ENCODE data around the gene PHKG1. TPM values are rescaled to one million over a fixed set of nuclear protein-coding genes. Genes with fewer than 3 reads are reported as not detected.
"Not testable (repeated sequence)": the region's sequence is repeated elsewhere in the genome, so short reads cannot be mapped to it uniquely, and the experiment has no call there.

Gene PHKG1
- total RNA-seq, 3 donors from 2014 or later, result 1.4 to 1.9 (median 1.8) TPM

GRCh38 chr7:56099653-56100052, 6.9 kb upstream of the PHKG1 start:
- no peaks in the 10 kb centered on the region for H3K27me3 Mint-ChIP-seq (ENCODE audit: low read depth)
- no peak overlapping the region for H3K4me3 Mint-ChIP-seq
- H3K9me3 Mint-ChIP-seq, result no peaks in the 10 kb centered on the region
- H3K4me1 Mint-ChIP-seq (ENCODE audit: low read depth), result peaks cover 8% of the 10 kb centered on the region
- ATAC-seq (no peak), DNase-seq (no peak)
- peaks cover 30% of the 10 kb centered on the region for H3K36me3 Mint-ChIP-seq (ENCODE audit: insufficient read depth)

GRCh38 chr7:56098187-56099008, 5.6 kb upstream of the PHKG1 start:
- H3K36me3 Mint-ChIP-seq (ENCODE audit: insufficient read depth), result peaks cover 25% of the 10 kb centered on the region
- not testable (repeated sequence) for H3K27me3 Mint-ChIP-seq (ENCODE audit: low read depth); H3K9me3 Mint-ChIP-seq; ATAC-seq; H3K4me3 Mint-ChIP-seq; H3K4me1 Mint-ChIP-seq (ENCODE audit: low read depth); DNase-seq

GRCh38 chr7:56097700-56098099, 4.9 kb upstream of the PHKG1 start:
- DNase-seq (no peak), ATAC-seq (no peak)
- Mint-ChIP-seq H3K27me3 (ENCODE audit: low read depth) (no peaks in the 10 kb centered on the region), H3K4me3 (no peak overlapping the region), H3K4me1 (ENCODE audit: low read depth) (no peaks in the 10 kb centered on the region), H3K36me3 (ENCODE audit: insufficient read depth) (peaks cover 22% of the 10 kb centered on the region), H3K9me3 (no peaks in the 10 kb centered on the region)

GRCh38 chr7:56092388-56092787, 364 bp downstream of the PHKG1 start:
- not testable (repeated sequence) for H3K27me3 Mint-ChIP-seq (ENCODE audit: low read depth); H3K4me1 Mint-ChIP-seq (ENCODE audit: low read depth); DNase-seq; ATAC-seq; H3K4me3 Mint-ChIP-seq; H3K36me3 Mint-ChIP-seq (ENCODE audit: insufficient read depth); H3K9me3 Mint-ChIP-seq

GRCh38 chr7:56091591-56091990, 1.2 kb downstream of the PHKG1 start:
- ATAC-seq, result no peak

GRCh38 chr7:56087445-56087844, 5.3 kb downstream of the PHKG1 start:
- Mint-ChIP-seq H3K36me3 (ENCODE audit: insufficient read depth) (peaks cover 4% of the 10 kb centered on the region), H3K27me3 (ENCODE audit: low read depth) (no peaks in the 10 kb centered on the region), H3K4me1 (ENCODE audit: low read depth) (no peaks in the 10 kb centered on the region), H3K9me3 (no peaks in the 10 kb centered on the region), H3K4me3 (no peak overlapping the region)
- ATAC-seq, result no peak
- DNase-seq, result no peak

More at GRCh38 chr7:56091591-56091990, 1.2 kb downstream of the PHKG1 start:
- peaks cover 5% of the 10 kb centered on the region for H3K36me3 Mint-ChIP-seq (ENCODE audit: insufficient read depth)
- H3K27me3 Mint-ChIP-seq (ENCODE audit: low read depth), result no peaks in the 10 kb centered on the region
- H3K9me3 Mint-ChIP-seq, result no peaks in the 10 kb centered on the region
- DNase-seq, result no peak
- H3K4me1 Mint-ChIP-seq (ENCODE audit: low read depth), result no peaks in the 10 kb centered on the region
- no peak overlapping the region for H3K4me3 Mint-ChIP-seq

GRCh38 chr7:56086761-56087160, 6.0 kb downstream of the PHKG1 start:
- no peak overlapping the region for H3K4me3 Mint-ChIP-seq
- H3K9me3 Mint-ChIP-seq, result no peaks in the 10 kb centered on the region
- DNase-seq, result no peak

GRCh38 chr7:56083150-56083785, 9.5 kb downstream of the PHKG1 start:
- H3K36me3 Mint-ChIP-seq (ENCODE audit: insufficient read depth), result peaks cover 9% of the 10 kb centered on the region
- no peaks in the 10 kb centered on the region for H3K9me3 Mint-ChIP-seq
- H3K4me3 Mint-ChIP-seq, result no peak overlapping the region
- DNase-seq, result no peak
- no peaks in the 10 kb centered on the region for H3K27me3 Mint-ChIP-seq (ENCODE audit: low read depth)
- no peak for ATAC-seq
- H3K4me1 Mint-ChIP-seq (ENCODE audit: low read depth), result no peaks in the 10 kb centered on the region

More at GRCh38 chr7:56086761-56087160, 6.0 kb downstream of the PHKG1 start:
- Mint-ChIP-seq H3K27me3 (ENCODE audit: low read depth) (no peaks in the 10 kb centered on the region), H3K4me1 (ENCODE audit: low read depth) (no peaks in the 10 kb centered on the region), H3K36me3 (ENCODE audit: insufficient read depth) (peaks cover 7% of the 10 kb centered on the region)
- ATAC-seq, result no peak

GRCh38 chr7:56081626-56082340, 11.0 kb downstream of the PHKG1 start:
- Mint-ChIP-seq H3K9me3 (no peaks in the 10 kb centered on the region), H3K36me3 (ENCODE audit: insufficient read depth) (peaks cover 9% of the 10 kb centered on the region), H3K4me3 (no peak overlapping the region), H3K4me1 (ENCODE audit: low read depth) (no peaks in the 10 kb centered on the region), H3K27me3 (ENCODE audit: low read depth) (no peaks in the 10 kb centered on the region)
- no peak for DNase-seq
- ATAC-seq, result no peak

GRCh38 chr7:56080726-56081435, 11.9 kb downstream of the PHKG1 start:
- not testable (repeated sequence) for H3K27me3 Mint-ChIP-seq (ENCODE audit: low read depth); H3K9me3 Mint-ChIP-seq; H3K4me1 Mint-ChIP-seq (ENCODE audit: low read depth); H3K4me3 Mint-ChIP-seq; DNase-seq; ATAC-seq; H3K36me3 Mint-ChIP-seq (ENCODE audit: insufficient read depth)

GRCh38 chr7:56079450-56080185, 13.1 kb downstream of the PHKG1 start:
- Mint-ChIP-seq H3K9me3 (no peaks in the 10 kb centered on the region), H3K4me3 (no peak overlapping the region), H3K4me1 (ENCODE audit: low read depth) (no peaks in the 10 kb centered on the region), H3K36me3 (ENCODE audit: insufficient read depth) (peaks cover 6% of the 10 kb centered on the region), H3K27me3 (ENCODE audit: low read depth) (no peaks in the 10 kb centered on the region)
- ATAC-seq, result no peak
- no peak for DNase-seq

GRCh38 chr7:56078196-56078595, 14.6 kb downstream of the PHKG1 start:
- no peaks in the 10 kb centered on the region for H3K9me3 Mint-ChIP-seq
- peaks cover 5% of the 10 kb centered on the region for H3K4me1 Mint-ChIP-seq (ENCODE audit: low read depth)
- peaks cover 10% of the 10 kb centered on the region for H3K36me3 Mint-ChIP-seq (ENCODE audit: insufficient read depth)
- H3K27me3 Mint-ChIP-seq (ENCODE audit: low read depth), result no peaks in the 10 kb centered on the region
- ATAC-seq, result no peak
- no peak for DNase-seq
- no peak overlapping the region for H3K4me3 Mint-ChIP-seq

GRCh38 chr7:56077681-56078080, 15.1 kb downstream of the PHKG1 start:
- Mint-ChIP-seq H3K36me3 (ENCODE audit: insufficient read depth) (peaks cover 10% of the 10 kb centered on the region), H3K27me3 (ENCODE audit: low read depth) (no peaks in the 10 kb centered on the region), H3K4me3 (no peak overlapping the region), H3K4me1 (ENCODE audit: low read depth) (peaks cover 5% of the 10 kb centered on the region), H3K9me3 (no peaks in the 10 kb centered on the region)
- no peak for ATAC-seq
- no peak for DNase-seq
